ENCODE data around the gene AFF4. TPM values are rescaled to one million over a fixed set of nuclear protein-coding genes. Genes with fewer than 3 reads are reported as not detected.
"Not testable (repeated sequence)": the region's sequence is repeated elsewhere in the genome, so short reads cannot be mapped to it uniquely, and the experiment has no call there.

Gene AFF4
- polyA plus RNA-seq, 4 donors = 60.7 to 69.9 (median 64.2) TPM

GRCh38 chr5:132956166-132956799 is 7.2 kb downstream of the AFF4 start:
- DNase-seq (ENCODE audit: low read depth in 4 of 4, low spot score in 3 of 4) = not testable (repeated sequence)

- DNase-seq (ENCODE audit: low read depth in 4 of 4, low spot score in 3 of 4) = no peak
These were observed 9.7 kb downstream of the AFF4 start for GRCh38 chr5:132953710-132954109.

- DNase-seq (ENCODE audit: low read depth in 4 of 4, low spot score in 3 of 4) = no peak
These were observed 10.6 kb downstream of the AFF4 start for GRCh38 chr5:132952829-132953228.

- DNase-seq (ENCODE audit: low read depth in 4 of 4, low spot score in 3 of 4) = no peak
These were observed 11.5 kb downstream of the AFF4 start for GRCh38 chr5:132951897-132952296.

GRCh38 chr5:132949136-132949535 is 14.3 kb downstream of the AFF4 start:
- no peak for DNase-seq (ENCODE audit: low read depth in 4 of 4, low spot score in 3 of 4)

GRCh38 chr5:132947671-132948070 is 15.8 kb downstream of the AFF4 start:
- no peak for DNase-seq (ENCODE audit: low read depth in 4 of 4, low spot score in 3 of 4)

GRCh38 chr5:132945315-132945714 is 18.1 kb downstream of the AFF4 start:
- not testable (repeated sequence) for DNase-seq (ENCODE audit: low read depth in 4 of 4, low spot score in 3 of 4)

GRCh38 chr5:132943362-132944022 is 19.9 kb downstream of the AFF4 start:
- no peak for DNase-seq (ENCODE audit: low read depth in 4 of 4, low spot score in 3 of 4)

GRCh38 chr5:132941331-132941730 is 22.1 kb downstream of the AFF4 start:
- DNase-seq (ENCODE audit: low read depth in 4 of 4, low spot score in 3 of 4) = no peak

GRCh38 chr5:132928062-132928407 is 35.4 kb downstream of the AFF4 start:
- DNase-seq (ENCODE audit: low read depth in 4 of 4, low spot score in 3 of 4) = no peak

- no peak for DNase-seq (ENCODE audit: low read depth in 4 of 4, low spot score in 3 of 4)
These were observed 35.9 kb downstream of the AFF4 start for GRCh38 chr5:132927355-132928061.

- no peak for DNase-seq (ENCODE audit: low read depth in 4 of 4, low spot score in 3 of 4)
These were observed 37.0 kb downstream of the AFF4 start for GRCh38 chr5:132926437-132926836.

GRCh38 chr5:132916086-132916485 is 47.3 kb downstream of the AFF4 start:
- DNase-seq (ENCODE audit: low read depth in 4 of 4, low spot score in 3 of 4) = no peak

GRCh38 chr5:132915681-132916080 is 47.8 kb downstream of the AFF4 start:
- no peak for DNase-seq (ENCODE audit: low read depth in 4 of 4, low spot score in 3 of 4)

- no peak for DNase-seq (ENCODE audit: low read depth in 4 of 4, low spot score in 3 of 4)
These were observed 53.7 kb downstream of the AFF4 start for GRCh38 chr5:132909702-132910101.

GRCh38 chr5:132907161-132907560 is 56.3 kb downstream of the AFF4 start:
- no peak for DNase-seq (ENCODE audit: low read depth in 4 of 4, low spot score in 3 of 4)

- no peak for DNase-seq (ENCODE audit: low read depth in 4 of 4, low spot score in 3 of 4)
These were observed 57.5 kb downstream of the AFF4 start for GRCh38 chr5:132905938-132906337.

- no peak for DNase-seq (ENCODE audit: low read depth in 4 of 4, low spot score in 3 of 4)
These were observed 61.7 kb downstream of the AFF4 start for GRCh38 chr5:132901730-132902129.

GRCh38 chr5:132901036-132901435 is 62.4 kb downstream of the AFF4 start:
- no peak for DNase-seq (ENCODE audit: low read depth in 4 of 4, low spot score in 3 of 4)

GRCh38 chr5:132898094-132898493 is 65.3 kb downstream of the AFF4 start:
- DNase-seq (ENCODE audit: low read depth in 4 of 4, low spot score in 3 of 4) = no peak

GRCh38 chr5:132896685-132897084 is 66.7 kb downstream of the AFF4 start:
- no peak for DNase-seq (ENCODE audit: low read depth in 4 of 4, low spot score in 3 of 4)

GRCh38 chr5:132895719-132896305 is 67.6 kb downstream of the AFF4 start:
- DNase-seq (ENCODE audit: low read depth in 4 of 4, low spot score in 3 of 4) = no peak
